ENCODE measurements around the gene TMEM255B. TPM values are rescaled to one million over a fixed set of nuclear protein-coding genes. Genes with fewer than 3 reads are reported as not detected.

TMEM255B gene
- total RNA-seq, 1 experiment from 2014 or later = 7.7 TPM

- H2AFZ ChIP-seq (ENCODE audit: low read depth, low read length, poor library complexity, severe bottlenecking) = no peak overlapping the region
- H3K9me3 ChIP-seq (ENCODE audit: control insufficient read depth in 1 of 2, insufficient read depth in 1 of 2, low read depth in 1 of 2, low read length in 2 of 2) = peaks cover 0 to 5% of the 10 kb centered on the region in 2 experiments; a peak in 1 of 4 replicates
- H3K36me3 ChIP-seq (ENCODE audit: control insufficient read depth in 1 of 2, insufficient read depth in 2 of 2, low read length in 2 of 2) = peaks cover 0 to 21% of the 10 kb centered on the region in 2 experiments; a peak in 2 of 4 replicates
- ATAC-seq = no peak
- RAD21 ChIA-PET (ENCODE audit: low non-redundant PET in 1 of 2, low total read pairs in 2 of 2, uncharacterized antibody in 2 of 2, unreplicated experiment in 2 of 2) = no interaction called here
- intact Hi-C loops (cut with micrococcal nuclease) = no loop called here
- POLR2A ChIA-PET = no interaction called here
- no peak overlapping the region for H3K27ac ChIP-seq (ENCODE audit: low read depth, low read length)
- H3K27me3 ChIP-seq (ENCODE audit: insufficient read depth, low read length) = no peaks in the 10 kb centered on the region
- no peak overlapping the region for H3K4me3 ChIP-seq (replicated peaks in 1 of 2; ENCODE audit: low read depth in 1 of 2, low read length in 2 of 2)
- BruUV-seq (replicated peaks) = no TSS peak
- no peak for DNase-seq (ENCODE audit: low read depth, low spot score)
- TF ChIP-seq CBX3 (IDR thresholded peaks at IDR 0.05; ENCODE audit: low read depth) = no peak
- H4K20me1 ChIP-seq (ENCODE audit: insufficient read depth) = no peaks in the 10 kb centered on the region
- H3K4me1 ChIP-seq (ENCODE audit: control insufficient read depth in 1 of 2, insufficient read depth in 2 of 2, low read length in 2 of 2) = peaks cover 10 to 20% of the 10 kb centered on the region in 2 experiments
- CTCF ChIA-PET = no interaction called here
- H3K9ac ChIP-seq (ENCODE audit: low read length) = no peak overlapping the region
- no peaks in the 10 kb centered on the region for H3K9me2 ChIP-seq (ENCODE audit: insufficient read depth)
- H3K79me2 ChIP-seq (ENCODE audit: insufficient read depth, low read length) = peaks cover 97% of the 10 kb centered on the region
- no peak overlapping the region for H3K4me2 ChIP-seq (ENCODE audit: low read length)
Observed at GRCh38 chr13:113853518-113854237, 94.7 kb downstream of the TMEM255B start.

GRCh38 chr13:113854238-113855011 is 95.4 kb downstream of the TMEM255B start:
- Histone ChIP-seq H3K36me3 (ENCODE audit: control insufficient read depth in 1 of 2, insufficient read depth in 2 of 2, low read length in 2 of 2) (peaks cover 0 to 25% of the 10 kb centered on the region in 2 experiments; a peak in 2 of 4 replicates), H3K4me3 (replicated peaks in 1 of 2; ENCODE audit: low read depth in 1 of 2, low read length in 2 of 2) (no peak overlapping the region), H4K20me1 (ENCODE audit: insufficient read depth) (no peaks in the 10 kb centered on the region), H3K9ac (ENCODE audit: low read length) (no peak overlapping the region), H3K27me3 (ENCODE audit: insufficient read depth, low read length) (no peaks in the 10 kb centered on the region), H3K4me2 (ENCODE audit: low read length) (no peak overlapping the region), H3K79me2 (ENCODE audit: insufficient read depth, low read length) (peaks cover 97% of the 10 kb centered on the region), H3K9me3 (ENCODE audit: control insufficient read depth in 1 of 2, insufficient read depth in 1 of 2, low read depth in 1 of 2, low read length in 2 of 2) (peaks cover 0 to 6% of the 10 kb centered on the region in 2 experiments; a peak in 1 of 4 replicates), H3K4me1 (ENCODE audit: control insufficient read depth in 1 of 2, insufficient read depth in 2 of 2, low read length in 2 of 2) (peaks cover 3 to 12% of the 10 kb centered on the region in 2 experiments), H3K27ac (ENCODE audit: low read depth, low read length) (no peak overlapping the region), H2AFZ (ENCODE audit: low read depth, low read length, poor library complexity, severe bottlenecking) (no peak overlapping the region), H3K9me2 (ENCODE audit: insufficient read depth) (no peaks in the 10 kb centered on the region)
- ChIA-PET CTCF (no interaction called here), POLR2A (no interaction called here), RAD21 (ENCODE audit: low non-redundant PET in 1 of 2, low total read pairs in 2 of 2, uncharacterized antibody in 2 of 2, unreplicated experiment in 2 of 2) (no interaction called here)
- no peak; the same call in 1 of the 2 replicates for ATAC-seq
- no TSS peak for BruUV-seq (replicated peaks)
- intact Hi-C loops (cut with micrococcal nuclease) = no loop called here
- DNase-seq (ENCODE audit: low read depth, low spot score) = no peak
- TF ChIP-seq, protein P1, sequence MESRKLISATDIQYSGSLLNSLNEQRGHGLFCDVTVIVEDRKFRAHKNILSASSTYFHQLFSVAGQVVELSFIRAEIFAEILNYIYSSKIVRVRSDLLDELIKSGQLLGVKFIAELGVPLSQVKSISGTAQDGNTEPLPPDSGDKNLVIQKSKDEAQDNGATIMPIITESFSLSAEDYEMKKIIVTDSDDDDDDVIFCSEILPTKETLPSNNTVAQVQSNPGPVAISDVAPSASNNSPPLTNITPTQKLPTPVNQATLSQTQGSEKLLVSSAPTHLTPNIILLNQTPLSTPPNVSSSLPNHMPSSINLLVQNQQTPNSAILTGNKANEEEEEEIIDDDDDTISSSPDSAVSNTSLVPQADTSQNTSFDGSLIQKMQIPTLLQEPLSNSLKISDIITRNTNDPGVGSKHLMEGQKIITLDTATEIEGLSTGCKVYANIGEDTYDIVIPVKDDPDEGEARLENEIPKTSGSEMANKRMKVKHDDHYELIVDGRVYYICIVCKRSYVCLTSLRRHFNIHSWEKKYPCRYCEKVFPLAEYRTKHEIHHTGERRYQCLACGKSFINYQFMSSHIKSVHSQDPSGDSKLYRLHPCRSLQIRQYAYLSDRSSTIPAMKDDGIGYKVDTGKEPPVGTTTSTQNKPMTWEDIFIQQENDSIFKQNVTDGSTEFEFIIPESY (IDR thresholded peaks at IDR 0.05; ENCODE audit: extremely low read depth, insufficient replicate concordance, low read length) = no peak
- no peak for TF ChIP-seq YY1 (IDR thresholded peaks at IDR 0.05; ENCODE audit: extremely low read depth, insufficient replicate concordance, low read depth, low read length)
